ENCODE measurements around the gene CDH13. TPM values are rescaled to one million over a fixed set of nuclear protein-coding genes. Genes with fewer than 3 reads are reported as not detected.

CDH13 gene
- total RNA-seq, 2 experiments from 2014 or later = not detected

DNA sequence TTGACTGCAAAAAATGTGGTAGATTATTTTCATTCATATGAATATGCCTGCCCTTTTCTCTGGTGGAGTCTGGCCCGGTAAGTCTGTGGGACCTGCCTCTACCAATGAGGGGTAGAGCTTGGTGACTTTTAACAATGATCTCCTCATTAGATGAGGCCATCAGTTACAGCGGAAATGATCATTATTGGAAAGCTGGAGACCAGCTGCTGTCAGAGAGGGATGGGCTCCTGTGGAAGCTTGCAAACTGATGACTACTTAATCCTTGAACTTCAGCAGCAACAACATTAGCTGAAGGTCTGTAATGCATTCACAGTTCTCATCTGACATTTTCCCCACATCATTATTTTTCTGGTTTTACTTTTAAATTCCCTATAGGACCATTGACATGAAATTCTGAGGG lies 194.1 kb downstream of the CDH13 start:
- no peak for DNase-seq
- intact Hi-C loops (cut with micrococcal nuclease) = no loop called here
- Mint-ChIP-seq H3K9me3 (peaks cover 6% of the 10 kb centered on the region), H3K27ac (no peak overlapping the region), H3K27me3 (peaks cover 2% of the 10 kb centered on the region), H3K36me3 (no peaks in the 10 kb centered on the region), H3K4me3 (no peak overlapping the region), H3K4me1 (ENCODE audit: low read depth) (no peaks in the 10 kb centered on the region)
- POLR2A ChIA-PET = no interaction called here
- CTCF ChIA-PET = no interaction called here

- H3K4me1 Mint-ChIP-seq (ENCODE audit: low read depth) = no peaks in the 10 kb centered on the region
- H3K4me3 Mint-ChIP-seq = no peak overlapping the region
- intact Hi-C loops (cut with micrococcal nuclease) = no loop called here
- DNase-seq = no peak
- POLR2A ChIA-PET = no interaction called here
- CTCF ChIA-PET = no interaction called here
- no peaks in the 10 kb centered on the region for H3K36me3 Mint-ChIP-seq
- H3K9me3 Mint-ChIP-seq = peaks cover 6% of the 10 kb centered on the region
- H3K27ac Mint-ChIP-seq = no peak overlapping the region
- H3K27me3 Mint-ChIP-seq = peaks cover 3% of the 10 kb centered on the region
Measured at GRCh38 chr16:82824408-82824807, 197.6 kb downstream of the CDH13 start.

GRCh38 chr16:82829301-82829700 lies 202.5 kb downstream of the CDH13 start:
- CTCF ChIA-PET = no interaction called here
- H3K9me3 Mint-ChIP-seq = peaks cover 4% of the 10 kb centered on the region
- H3K4me1 Mint-ChIP-seq (ENCODE audit: low read depth) = no peaks in the 10 kb centered on the region
- intact Hi-C loops (cut with micrococcal nuclease) = no loop called here
- no peak for DNase-seq
- H3K27ac Mint-ChIP-seq = no peak overlapping the region
- peaks cover 3% of the 10 kb centered on the region for H3K27me3 Mint-ChIP-seq
- no peak overlapping the region for H3K4me3 Mint-ChIP-seq
- POLR2A ChIA-PET = no interaction called here
- H3K36me3 Mint-ChIP-seq = no peaks in the 10 kb centered on the region

DNA sequence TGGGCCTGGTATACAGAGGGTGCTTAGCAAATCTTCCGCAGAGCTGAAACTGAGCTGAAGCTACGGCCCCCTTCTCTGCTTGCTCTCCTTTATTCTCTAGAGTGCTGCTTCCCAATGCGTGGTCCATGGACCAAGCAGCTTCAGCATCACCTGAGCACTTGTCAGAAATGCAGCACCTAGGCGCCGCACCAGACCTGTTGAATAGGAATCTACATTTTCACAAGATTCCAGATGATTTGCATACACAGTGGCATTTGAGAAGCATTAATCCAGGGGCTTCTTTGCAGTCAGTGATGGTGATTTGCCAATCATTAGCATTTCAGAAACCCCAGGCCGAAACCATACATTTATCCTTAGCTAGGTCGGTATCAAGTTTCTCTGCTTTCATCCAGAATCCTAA lies 204.2 kb downstream of the CDH13 start:
- Mint-ChIP-seq H3K27me3 (peaks cover 1% of the 10 kb centered on the region), H3K9me3 (no peaks in the 10 kb centered on the region), H3K27ac (no peak overlapping the region), H3K4me3 (no peak overlapping the region), H3K4me1 (ENCODE audit: low read depth) (no peaks in the 10 kb centered on the region), H3K36me3 (no peaks in the 10 kb centered on the region)
- ChIA-PET POLR2A (no interaction called here), CTCF (no interaction called here)
- no peak for DNase-seq
- intact Hi-C loops (cut with micrococcal nuclease) = no loop called here

DNA sequence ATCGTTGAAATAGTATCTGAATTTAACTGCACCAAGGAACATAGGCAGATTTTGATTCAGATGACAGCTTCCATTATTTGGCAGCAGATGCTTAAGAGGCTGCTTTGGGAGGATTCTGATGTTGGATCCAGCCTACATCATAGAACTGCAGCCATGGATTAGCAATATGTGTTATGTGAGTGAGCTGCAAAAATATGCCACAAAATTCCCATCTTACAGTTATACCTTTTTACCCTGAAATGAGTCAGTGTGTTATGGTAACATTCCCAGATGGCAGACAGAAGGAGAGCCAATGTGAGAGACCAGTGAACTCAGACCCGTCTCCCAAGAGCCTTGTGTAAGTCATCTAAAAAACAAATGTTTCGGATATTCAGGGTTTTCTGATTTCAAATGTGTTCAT lies 206.1 kb downstream of the CDH13 start:
- Mint-ChIP-seq H3K27me3 (peaks cover 1% of the 10 kb centered on the region), H3K9me3 (no peaks in the 10 kb centered on the region), H3K36me3 (no peaks in the 10 kb centered on the region), H3K27ac (no peak overlapping the region), H3K4me1 (ENCODE audit: low read depth) (no peaks in the 10 kb centered on the region), H3K4me3 (no peak overlapping the region)
- intact Hi-C loops (cut with micrococcal nuclease) = no loop called here
- DNase-seq = no peak
- ChIA-PET POLR2A (no interaction called here), CTCF (interaction anchor here (0.7 kb wide), 1 partner anchor 192 kb away, joined by 3 read pairs; no protein-coding TSS in a partner anchor)

- POLR2A ChIA-PET = no interaction called here
- Mint-ChIP-seq H3K9me3 (no peaks in the 10 kb centered on the region), H3K36me3 (no peaks in the 10 kb centered on the region), H3K4me3 (no peak overlapping the region), H3K27me3 (peaks cover 1% of the 10 kb centered on the region), H3K27ac (no peak overlapping the region), H3K4me1 (ENCODE audit: low read depth) (no peaks in the 10 kb centered on the region)
- intact Hi-C loops (cut with micrococcal nuclease) = no loop called here
- no peak for DNase-seq
- CTCF ChIA-PET = no interaction called here
Measured at GRCh38 chr16:82833378-82833993, 206.7 kb downstream of the CDH13 start.

- no peaks in the 10 kb centered on the region for H3K27me3 Mint-ChIP-seq
- H3K4me3 Mint-ChIP-seq = no peak overlapping the region
- no peak overlapping the region for H3K27ac Mint-ChIP-seq
- H3K36me3 Mint-ChIP-seq = no peaks in the 10 kb centered on the region
- H3K9me3 Mint-ChIP-seq = no peaks in the 10 kb centered on the region
- ChIA-PET POLR2A (no interaction called here), CTCF (no interaction called here)
- DNase-seq = no peak
- H3K4me1 Mint-ChIP-seq (ENCODE audit: low read depth) = no peaks in the 10 kb centered on the region
- intact Hi-C loops (cut with micrococcal nuclease) = no loop called here
Measured at GRCh38 chr16:82834151-82834815, 207.5 kb downstream of the CDH13 start.

- intact Hi-C loops (cut with micrococcal nuclease) = no loop called here
- no peaks in the 10 kb centered on the region for H3K4me1 Mint-ChIP-seq (ENCODE audit: low read depth)
- H3K27me3 Mint-ChIP-seq = peaks cover under 1% of the 10 kb centered on the region
- ChIA-PET CTCF (no interaction called here), POLR2A (no interaction called here)
- no peak overlapping the region for H3K27ac Mint-ChIP-seq
- H3K4me3 Mint-ChIP-seq = no peak overlapping the region
- H3K36me3 Mint-ChIP-seq = no peaks in the 10 kb centered on the region
- no peak for DNase-seq
- no peaks in the 10 kb centered on the region for H3K9me3 Mint-ChIP-seq
Measured at GRCh38 chr16:82835487-82836155, 208.9 kb downstream of the CDH13 start.

DNA sequence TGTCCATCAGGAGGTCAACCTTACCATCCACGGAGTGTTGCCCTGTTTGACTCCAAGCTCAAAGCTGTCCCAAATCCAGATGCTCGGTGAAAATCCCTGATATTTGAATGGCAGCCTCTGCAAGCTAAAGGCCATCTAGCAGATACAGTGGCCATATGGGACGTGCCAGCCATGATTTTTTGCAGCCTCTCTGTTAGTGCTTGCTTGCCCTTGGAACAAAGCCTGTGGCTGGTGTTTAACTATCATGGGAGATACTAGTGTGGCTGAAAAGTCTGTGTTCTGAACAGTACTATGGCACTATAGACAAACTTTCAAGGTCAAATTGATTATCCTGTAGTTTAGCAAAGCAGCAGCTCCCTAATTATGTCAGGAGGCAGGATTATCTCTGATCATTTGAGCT lies 214.3 kb downstream of the CDH13 start:
- Mint-ChIP-seq H3K27me3 (peaks cover 2% of the 10 kb centered on the region), H3K27ac (no peak overlapping the region), H3K4me3 (no peak overlapping the region), H3K36me3 (no peaks in the 10 kb centered on the region), H3K9me3 (no peaks in the 10 kb centered on the region), H3K4me1 (ENCODE audit: low read depth) (no peaks in the 10 kb centered on the region)
- DNase-seq = no peak
- ChIA-PET POLR2A (no interaction called here), CTCF (no interaction called here)
- intact Hi-C loops (cut with micrococcal nuclease) = no loop called here

DNA sequence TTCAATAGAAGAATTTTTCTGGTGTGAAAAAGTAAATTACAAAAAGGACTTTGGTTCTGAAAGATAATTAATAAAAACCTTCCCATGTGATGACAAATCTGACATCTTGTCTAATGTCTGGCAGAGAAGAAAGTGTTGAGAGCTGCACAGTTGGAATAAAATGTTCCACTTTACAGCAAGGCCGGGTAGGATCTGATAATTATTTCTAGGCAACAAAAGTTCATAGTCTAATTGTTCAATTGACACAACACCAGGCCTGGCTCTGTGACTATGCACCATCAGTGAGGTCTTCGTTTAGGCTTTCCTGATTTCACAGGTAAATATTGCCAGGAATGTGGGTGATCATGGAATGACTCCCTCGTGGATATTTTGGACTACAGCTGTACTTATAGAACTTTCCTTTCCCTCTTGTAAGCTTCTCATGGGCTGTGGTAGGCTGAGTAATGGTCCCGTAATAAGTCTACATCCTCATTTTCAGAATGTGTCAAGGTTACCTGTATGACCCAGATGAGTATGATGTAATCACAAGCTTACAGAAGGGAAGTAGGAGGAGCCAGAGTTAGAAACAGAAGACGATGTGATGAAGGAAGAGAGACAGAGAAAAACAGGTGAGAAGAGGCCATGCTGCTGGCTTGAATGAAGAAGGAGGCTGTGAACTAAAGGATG lies 217.0 kb downstream of the CDH13 start:
- intact Hi-C loops (cut with micrococcal nuclease) = no loop called here
- DNase-seq = no peak
- CTCF ChIA-PET = no interaction called here
- no peaks in the 10 kb centered on the region for H3K4me1 Mint-ChIP-seq (ENCODE audit: low read depth)
- no peak overlapping the region for H3K4me3 Mint-ChIP-seq
- POLR2A ChIA-PET = no interaction called here
- H3K9me3 Mint-ChIP-seq = no peaks in the 10 kb centered on the region
- no peaks in the 10 kb centered on the region for H3K36me3 Mint-ChIP-seq
- H3K27me3 Mint-ChIP-seq = peaks cover 2% of the 10 kb centered on the region
- no peak overlapping the region for H3K27ac Mint-ChIP-seq

- Mint-ChIP-seq H3K27me3 (peaks cover 2% of the 10 kb centered on the region), H3K4me1 (ENCODE audit: low read depth) (no peaks in the 10 kb centered on the region), H3K27ac (no peak overlapping the region), H3K9me3 (no peaks in the 10 kb centered on the region), H3K4me3 (no peak overlapping the region), H3K36me3 (no peaks in the 10 kb centered on the region)
- DNase-seq = no peak
- CTCF ChIA-PET = no interaction called here
- intact Hi-C loops (cut with micrococcal nuclease) = no loop called here
- POLR2A ChIA-PET = no interaction called here
Measured at GRCh38 chr16:82845116-82845515, 218.3 kb downstream of the CDH13 start.

DNA sequence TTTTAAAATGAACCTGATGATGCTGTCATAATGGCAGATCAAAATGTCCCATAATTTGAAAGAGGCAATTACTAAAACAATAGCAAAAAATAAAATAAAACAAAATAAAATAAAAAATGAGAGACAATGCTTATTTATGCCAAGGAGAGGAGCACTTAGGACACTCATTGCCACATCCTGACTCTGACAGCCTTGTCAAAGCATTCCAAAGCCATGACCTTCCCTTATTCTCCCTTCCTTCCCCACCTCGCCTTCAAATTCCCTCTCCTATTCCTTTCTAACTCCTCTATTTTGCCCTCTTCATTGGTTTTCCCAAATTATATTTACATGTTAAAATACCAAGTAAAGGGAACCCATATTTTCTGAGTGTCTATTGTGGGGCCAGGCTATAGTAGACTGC lies 220.0 kb downstream of the CDH13 start:
- POLR2A ChIA-PET = no interaction called here
- Mint-ChIP-seq H3K4me1 (ENCODE audit: low read depth) (no peaks in the 10 kb centered on the region), H3K27me3 (no peaks in the 10 kb centered on the region), H3K9me3 (no peaks in the 10 kb centered on the region), H3K4me3 (no peak overlapping the region), H3K36me3 (no peaks in the 10 kb centered on the region), H3K27ac (no peak overlapping the region)
- intact Hi-C loops (cut with micrococcal nuclease) = no loop called here
- no peak for DNase-seq
- CTCF ChIA-PET = no interaction called here

GRCh38 chr16:82848013-82848412 lies 221.2 kb downstream of the CDH13 start:
- intact Hi-C loops (cut with micrococcal nuclease) = no loop called here
- POLR2A ChIA-PET = no interaction called here

More at GRCh38 chr16:82848013-82848412, 221.2 kb downstream of the CDH13 start:
- H3K4me1 Mint-ChIP-seq (ENCODE audit: low read depth) = no peaks in the 10 kb centered on the region
- H3K9me3 Mint-ChIP-seq = no peaks in the 10 kb centered on the region
- no peaks in the 10 kb centered on the region for H3K27me3 Mint-ChIP-seq
- no peak overlapping the region for H3K27ac Mint-ChIP-seq
- no peak overlapping the region for H3K4me3 Mint-ChIP-seq
- CTCF ChIA-PET = no interaction called here
- H3K36me3 Mint-ChIP-seq = no peaks in the 10 kb centered on the region
- DNase-seq = no peak
